ENCODE results near the gene MYH15. TPM values are rescaled to one million over a fixed set of nuclear protein-coding genes. Genes with fewer than 3 reads are reported as not detected.
"Not testable (repeated sequence)": the region's sequence is repeated elsewhere in the genome, so short reads cannot be mapped to it uniquely, and the experiment has no call there.

MYH15 gene
- total RNA-seq, 1 donor from 2014 or later, result 0.07 TPM

DNA sequence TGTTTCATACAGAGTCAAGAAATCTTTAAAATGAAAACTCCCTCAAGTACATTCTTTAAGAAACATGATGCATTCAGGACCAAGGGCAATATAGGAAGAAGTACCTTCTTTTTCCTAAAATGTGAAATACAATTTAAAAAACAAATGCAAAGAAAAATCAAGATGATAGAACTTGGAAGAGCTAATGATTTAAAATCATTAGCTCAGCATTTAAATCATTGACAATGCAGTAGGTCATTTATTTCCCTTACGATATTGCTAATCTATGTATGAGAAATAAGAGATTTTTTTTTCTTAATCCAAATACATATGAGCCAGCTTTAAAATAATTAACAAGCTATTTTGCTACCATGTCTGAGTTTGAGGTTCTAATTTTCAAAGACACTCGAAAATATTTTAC, 108.6 kb downstream of the MYH15 start:
- ATAC-seq (no peak), DNase-seq (no peak)
- intact Hi-C loops (cut with micrococcal nuclease), result no loop called here

DNA sequence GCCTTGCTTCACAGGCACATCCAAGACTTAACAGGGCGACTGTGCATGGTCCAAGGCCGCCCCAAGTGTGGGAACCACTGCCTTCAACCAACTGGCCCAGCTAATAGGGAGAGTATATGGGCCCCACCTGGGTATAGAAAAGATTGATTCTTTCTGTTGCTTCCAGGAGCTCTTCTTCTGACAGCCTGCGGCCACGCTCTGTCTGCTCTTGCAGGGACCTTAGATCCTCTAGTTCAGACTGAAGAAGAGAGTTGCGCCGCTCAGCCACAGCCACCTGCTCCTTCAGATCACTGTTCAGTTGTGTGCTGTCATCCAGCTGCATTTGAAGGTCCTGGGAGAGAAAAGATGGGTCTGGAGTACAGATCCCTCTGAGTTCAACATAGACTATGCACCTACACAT, 111.9 kb downstream of the MYH15 start:
- DNase-seq, result no peak
- intact Hi-C loops (cut with micrococcal nuclease), result no loop called here
- no peak for ATAC-seq

DNA sequence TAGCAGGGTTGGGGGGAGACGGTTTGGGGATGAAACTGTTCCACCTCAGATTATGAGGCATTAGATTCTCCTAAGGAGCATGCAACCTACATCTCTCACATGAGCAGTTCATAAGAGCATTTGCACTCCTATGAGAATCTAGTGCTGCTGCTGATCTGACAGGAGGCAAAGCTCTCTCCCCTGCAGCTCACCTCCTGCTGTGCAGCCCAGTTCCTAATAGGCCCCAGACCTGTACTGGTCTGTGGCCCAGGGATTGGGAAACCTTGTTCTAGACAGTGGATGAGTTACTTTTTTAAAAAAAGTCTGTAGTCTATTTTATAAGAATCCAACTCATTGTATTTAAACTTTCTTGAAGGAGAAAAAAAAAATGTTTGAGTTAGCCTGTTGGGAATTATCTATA, 114.1 kb downstream of the MYH15 start:
- no peak for ATAC-seq
- no peak for DNase-seq
- intact Hi-C loops (cut with micrococcal nuclease), result no loop called here

DNA sequence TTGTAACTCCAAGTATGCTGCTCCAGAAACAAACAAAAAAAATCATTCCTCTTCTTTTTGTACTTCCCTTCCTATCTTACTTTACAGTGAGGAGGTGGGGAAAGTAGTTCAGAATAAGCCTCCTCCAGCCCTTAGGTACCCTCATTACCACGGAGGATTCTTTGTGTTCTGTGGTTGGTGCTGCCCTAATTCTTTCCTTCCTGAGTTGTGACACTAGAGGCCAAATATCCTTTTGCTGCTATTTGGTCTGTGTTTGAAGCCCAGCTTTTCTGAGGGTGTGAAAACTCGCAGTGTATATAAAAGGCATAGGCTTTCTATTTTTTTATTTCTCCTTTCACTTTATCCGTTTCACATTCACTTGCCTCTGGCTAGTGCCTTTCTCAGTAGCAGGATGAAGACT, 115.8 kb downstream of the MYH15 start:
- no peak for DNase-seq
- intact Hi-C loops (cut with micrococcal nuclease), result no loop called here
- no peak for ATAC-seq

DNA sequence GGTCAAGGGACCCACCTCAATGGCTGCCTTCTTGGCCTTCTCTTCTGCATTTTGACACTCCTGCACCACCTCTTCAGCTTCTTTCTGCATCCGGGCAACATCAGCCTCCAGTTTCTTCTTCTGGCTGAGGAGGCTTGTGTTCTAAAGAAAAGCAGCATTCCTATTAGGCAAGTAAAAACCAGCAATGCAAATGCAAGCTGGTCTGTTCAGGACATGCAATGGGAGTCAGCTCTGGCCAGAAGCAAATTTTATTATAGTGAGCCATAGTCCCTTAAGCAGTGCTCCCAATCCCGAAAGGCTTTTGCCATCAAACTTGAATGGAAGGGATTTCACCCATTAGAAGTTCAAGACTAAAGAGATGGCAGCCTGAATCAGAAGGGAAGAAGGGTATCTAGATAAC, 116.4 kb downstream of the MYH15 start:
- DNase-seq (no peak), ATAC-seq (no peak)
- intact Hi-C loops (cut with micrococcal nuclease), result no loop called here

DNA sequence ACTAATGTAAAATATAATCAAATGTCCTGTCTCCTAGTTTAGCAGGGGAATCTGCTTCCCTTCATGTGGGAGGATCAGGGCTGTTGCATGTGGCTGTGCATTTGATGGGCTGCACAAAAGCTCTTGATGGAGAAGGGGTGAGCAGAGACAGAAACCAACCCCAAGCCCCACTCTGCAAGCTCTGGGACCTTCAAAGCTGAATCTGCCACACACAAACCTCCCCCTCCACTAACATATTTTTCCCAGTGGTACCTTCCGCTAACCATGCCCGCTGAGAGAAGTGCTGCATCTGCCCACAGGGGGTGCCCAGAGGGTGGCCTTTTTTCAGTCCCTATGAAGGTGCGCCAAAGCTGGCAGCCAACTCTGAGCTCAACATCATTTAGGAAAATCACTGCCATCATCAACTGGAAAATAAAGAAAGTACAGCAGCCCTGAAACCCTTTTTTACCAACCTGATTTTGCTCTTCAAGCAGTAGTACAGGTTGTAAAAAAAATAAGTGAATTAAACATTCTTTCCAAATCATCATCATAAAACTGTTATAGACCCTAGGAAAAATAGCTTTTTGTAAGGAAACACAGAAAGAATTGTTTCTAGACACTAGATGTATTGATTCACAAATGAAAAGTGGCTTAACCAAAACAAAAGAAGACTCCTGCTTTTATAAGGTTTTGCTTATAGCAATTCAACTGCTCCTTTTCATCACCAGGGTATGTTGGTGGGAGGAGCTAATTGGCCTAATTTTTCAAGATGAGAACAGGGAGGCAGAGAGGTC, 117.1 kb downstream of the MYH15 start:
- no peak for ATAC-seq
- DNase-seq, result no peak
- intact Hi-C loops (cut with micrococcal nuclease), result no loop called here

DNA sequence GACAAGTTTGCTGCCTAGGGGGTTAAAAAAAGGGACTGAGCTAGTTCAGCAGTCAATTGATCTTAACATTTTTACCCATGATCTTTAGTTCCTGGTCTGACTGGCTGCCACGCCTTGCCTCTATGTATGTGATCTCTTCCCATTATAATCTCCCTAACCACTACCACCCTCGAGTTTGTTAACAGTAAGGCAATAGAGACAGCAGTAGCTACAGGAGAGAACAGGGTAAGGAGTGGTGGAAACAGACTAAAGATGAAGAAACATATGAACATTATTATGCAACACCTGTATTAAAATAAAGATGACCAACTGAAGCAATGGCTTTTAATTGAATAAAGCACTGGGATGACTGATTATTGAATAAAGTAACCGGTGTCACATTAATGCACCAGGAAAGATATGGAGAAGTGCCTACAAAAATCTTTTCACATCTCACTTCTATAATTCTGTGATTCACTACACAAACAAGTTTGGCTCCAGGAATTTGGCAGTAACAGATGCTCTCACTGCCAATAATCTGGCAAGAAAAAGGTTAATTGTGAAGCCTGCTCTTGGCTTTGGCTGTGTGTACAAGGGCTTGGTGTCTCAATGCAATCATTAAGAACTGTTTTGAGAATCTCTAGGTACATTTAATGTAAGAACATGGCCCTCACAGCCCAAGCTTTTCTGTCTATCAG, 118.3 kb downstream of the MYH15 start:
- no peak for DNase-seq
- intact Hi-C loops (cut with micrococcal nuclease), result no loop called here
- ATAC-seq, result no peak

DNA sequence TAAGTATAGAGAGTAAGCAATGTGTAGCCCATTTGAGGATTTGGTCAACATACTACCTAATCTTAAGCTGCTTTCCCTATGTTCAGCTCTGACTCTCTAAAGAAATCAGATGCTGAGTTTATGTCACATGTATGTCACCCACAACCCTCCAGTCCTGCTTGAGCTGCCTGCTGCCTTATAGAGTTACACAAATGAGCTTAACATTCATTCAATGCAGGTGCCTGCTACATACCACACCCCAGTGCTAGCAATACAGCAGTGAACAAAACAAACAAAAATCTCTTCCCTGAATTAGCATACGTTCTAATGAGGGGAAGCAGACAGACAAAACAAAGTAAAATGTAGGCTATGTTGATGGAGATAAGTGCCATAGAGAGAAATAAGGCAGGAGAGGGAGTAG, 121.0 kb downstream of the MYH15 start:
- intact Hi-C loops (cut with micrococcal nuclease), result no loop called here
- DNase-seq, result no peak
- ATAC-seq, result no peak

DNA sequence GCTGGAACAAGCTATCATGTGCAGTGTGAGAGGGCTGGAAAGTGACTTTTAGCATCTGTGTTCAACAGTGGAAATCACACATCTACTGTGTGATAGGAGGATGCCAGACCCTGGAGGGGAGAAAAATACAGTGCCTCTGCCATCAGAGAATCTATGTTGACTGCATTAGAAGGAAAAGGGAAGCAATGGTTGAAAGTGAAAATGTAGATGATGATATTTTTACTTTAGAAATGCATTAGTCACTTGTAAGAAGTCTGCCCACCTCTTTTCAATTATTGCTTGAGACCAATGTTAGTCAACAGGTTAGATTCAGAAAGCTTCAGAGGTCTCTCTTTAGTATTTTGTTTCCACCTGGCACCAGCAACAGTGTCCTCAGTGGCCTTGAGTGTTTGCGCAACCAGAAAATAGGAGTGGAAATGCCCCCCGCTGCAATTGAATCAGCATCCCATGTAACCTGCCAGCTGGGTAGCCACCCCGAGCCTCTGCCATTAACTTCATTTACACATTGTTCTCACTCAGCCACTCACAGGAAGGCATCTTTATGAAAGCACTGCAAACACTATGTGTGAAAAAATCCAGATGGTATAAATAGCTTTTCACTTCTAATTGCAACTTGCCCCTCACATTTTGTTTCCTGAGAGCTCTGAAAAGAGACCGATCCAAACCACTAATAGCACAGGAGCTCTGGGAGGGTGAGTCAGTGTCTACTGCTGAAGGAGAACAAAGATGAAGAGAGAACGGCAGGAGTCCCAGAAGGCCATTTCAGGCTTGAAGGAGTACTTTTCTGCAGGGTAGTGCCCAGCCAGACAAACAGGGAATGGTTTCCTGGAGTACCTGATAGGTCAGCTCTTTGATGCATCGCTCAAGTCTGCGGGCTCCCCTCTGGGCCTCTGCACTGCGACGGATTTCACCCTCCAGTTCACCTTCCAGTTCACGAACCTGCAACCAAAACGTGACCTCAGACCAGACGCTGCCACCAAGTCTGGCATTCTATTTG, 122.0 kb downstream of the MYH15 start:
- ATAC-seq (no peak), DNase-seq (no peak)
- intact Hi-C loops (cut with micrococcal nuclease), result no loop called here

DNA sequence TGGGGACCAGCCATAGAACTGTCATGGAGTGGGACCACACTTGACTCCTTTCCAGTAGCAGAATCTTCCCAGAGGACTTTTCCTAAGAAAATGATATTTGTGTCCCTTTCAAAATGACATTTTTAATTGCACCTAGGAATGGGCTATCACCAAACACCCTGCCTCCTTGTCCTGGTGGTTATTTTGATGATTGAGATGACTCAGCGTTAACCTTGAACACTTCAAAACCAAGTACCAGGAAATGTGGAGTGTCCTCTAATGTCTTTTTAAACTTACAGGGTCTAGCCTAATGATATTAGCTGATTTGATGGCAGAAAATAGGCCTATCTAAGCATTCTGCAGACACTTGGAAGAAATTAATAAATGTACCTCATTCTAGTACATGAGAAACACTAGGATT, 123.3 kb downstream of the MYH15 start:
- intact Hi-C loops (cut with micrococcal nuclease), result no loop called here
- DNase-seq (no peak), ATAC-seq (no peak)

DNA sequence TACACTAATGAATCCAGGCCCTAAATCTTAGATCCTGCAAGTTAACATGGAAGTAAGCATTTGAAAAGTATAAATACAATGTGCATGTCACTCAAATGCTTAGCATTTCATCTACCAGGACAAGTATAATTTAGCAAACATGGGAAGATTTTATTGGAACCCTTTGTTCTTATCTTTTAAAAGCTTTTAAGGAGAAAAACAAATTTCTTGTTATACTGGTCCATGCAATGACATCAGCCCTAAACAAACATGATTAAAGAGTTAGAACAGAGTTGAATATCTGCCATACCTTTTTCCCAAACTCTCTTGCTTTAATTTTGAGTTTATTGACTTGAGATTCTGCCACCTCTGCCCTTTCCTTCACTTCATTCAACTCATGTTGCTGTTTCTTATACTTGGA, 127.1 kb downstream of the MYH15 start:
- ATAC-seq (no peak), DNase-seq (no peak)
- intact Hi-C loops (cut with micrococcal nuclease), result no loop called here

DNA sequence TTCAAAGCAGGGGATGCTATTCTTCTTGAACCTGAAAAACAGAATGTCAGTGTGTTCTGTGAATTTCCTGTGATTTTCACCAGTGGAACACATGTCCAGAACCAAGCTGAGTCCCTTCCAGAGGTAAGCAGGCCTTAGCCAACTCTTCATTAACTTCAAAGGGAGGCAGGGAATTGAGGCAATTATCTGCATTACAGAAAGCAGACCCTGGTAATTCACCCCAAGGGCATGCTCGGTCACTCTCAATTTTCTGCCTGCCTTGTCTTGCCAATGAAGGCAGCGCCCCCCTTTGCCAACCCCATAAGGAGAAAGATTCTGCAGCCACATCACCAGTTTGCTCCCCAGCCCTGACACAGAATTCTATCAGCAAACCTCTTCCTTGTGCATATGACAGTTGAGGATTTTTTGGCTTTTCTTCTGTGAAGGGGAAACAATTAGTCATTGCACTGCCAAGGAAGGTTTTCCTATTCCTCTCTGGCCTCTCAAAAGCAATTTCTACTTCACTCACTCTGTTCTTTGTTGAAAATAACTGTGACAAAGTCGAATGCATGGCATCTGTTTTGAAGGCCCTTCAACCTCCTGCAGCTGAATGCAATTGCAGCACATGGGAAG, 128.8 kb downstream of the MYH15 start:
- intact Hi-C loops (cut with micrococcal nuclease), result no loop called here
- no peak for ATAC-seq
- DNase-seq, result no peak

DNA sequence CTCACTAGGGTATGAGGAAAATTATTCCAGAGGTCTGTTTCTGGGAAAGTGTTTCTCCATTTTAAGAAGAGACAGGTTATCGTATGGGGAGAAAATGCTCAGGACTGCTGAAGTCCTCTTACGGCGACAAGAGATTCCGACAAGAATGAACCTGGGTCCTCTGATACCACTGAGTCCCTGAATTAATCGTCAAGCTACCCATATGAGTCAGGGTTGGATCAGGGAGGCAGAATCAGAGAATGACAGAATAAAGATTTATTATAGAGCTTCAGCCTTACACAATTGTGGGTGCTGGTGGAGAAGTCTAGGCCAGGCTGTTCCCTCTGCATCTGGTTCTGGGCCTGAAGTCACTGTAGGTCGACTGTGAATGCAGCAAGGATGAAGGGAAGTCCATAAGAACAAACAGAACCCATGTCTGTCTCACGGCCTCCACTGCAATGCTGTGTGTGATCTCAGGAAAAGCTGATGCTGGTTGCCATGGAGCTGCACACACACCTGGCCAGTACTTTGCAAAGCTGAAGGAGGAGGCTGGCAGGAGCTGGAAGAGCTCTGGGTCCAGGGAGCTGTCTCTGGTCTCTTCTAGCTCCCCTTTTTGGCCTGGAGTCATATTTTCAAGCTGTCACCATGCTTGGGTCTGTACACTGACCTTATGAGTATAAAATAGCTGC, 130.1 kb downstream of the MYH15 start:
- intact Hi-C loops (cut with micrococcal nuclease), result no loop called here
- ATAC-seq, result no peak

DNA sequence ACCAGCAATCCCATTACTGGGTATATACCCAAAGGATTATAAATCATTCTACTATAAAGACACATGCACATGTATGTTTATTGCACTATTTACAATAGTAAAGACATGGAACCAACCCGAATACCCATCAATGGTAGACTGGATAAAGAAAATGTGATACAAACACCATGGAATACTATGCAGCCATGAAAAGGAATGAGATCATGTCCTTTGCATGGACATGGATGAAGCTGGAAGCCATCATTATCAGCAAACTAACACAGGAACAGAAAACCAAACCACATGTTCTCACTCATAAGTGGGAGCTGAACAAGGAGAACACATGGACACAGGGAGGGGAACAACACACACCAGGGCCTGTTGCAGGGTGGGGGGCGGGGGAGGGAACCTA, 131.4 kb downstream of the MYH15 start:
- DNase-seq; ATAC-seq; intact Hi-C loops (cut with micrococcal nuclease): not testable (repeated sequence)

More for the DNA sequence above, 130.1 kb downstream of the MYH15 start:
- DNase-seq, result no peak

DNA sequence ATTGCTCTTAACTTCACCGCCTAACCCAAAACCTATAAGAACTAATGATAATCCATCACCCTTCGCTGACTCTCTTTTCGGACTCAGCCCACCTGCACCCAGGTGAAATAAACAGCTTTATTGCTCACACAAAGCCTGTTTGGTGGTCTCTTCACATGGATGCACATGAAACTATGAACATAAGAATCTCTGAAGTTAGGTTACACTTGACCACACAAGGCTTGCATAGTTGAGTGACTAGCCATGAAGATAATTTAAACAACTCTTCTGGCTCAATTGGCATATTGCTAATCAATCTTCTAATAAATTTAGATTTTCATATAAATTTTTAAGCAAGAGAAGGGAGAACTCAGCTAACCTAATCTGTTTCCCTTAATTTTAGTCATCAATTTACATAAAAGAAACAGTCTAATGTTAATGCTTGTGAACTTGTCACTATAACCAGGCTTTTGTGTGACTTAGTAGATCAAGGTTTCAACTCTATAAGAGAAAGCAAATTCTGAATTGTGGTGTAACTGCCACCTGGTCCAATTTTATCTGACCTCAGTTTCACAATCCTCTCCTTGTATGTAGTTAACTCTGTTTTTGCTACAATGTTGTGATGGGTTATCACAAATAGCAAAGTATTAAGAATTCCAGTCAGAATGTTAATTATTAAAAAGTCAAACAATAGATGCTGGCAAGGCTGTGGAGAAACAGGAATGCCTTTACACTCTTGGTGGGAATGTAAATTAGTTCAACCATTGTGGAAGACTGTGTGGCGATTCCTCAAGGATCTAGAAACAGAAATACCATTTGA, 132.0 kb downstream of the MYH15 start:
- ATAC-seq (no peak), DNase-seq (no peak)
- intact Hi-C loops (cut with micrococcal nuclease), result no loop called here

DNA sequence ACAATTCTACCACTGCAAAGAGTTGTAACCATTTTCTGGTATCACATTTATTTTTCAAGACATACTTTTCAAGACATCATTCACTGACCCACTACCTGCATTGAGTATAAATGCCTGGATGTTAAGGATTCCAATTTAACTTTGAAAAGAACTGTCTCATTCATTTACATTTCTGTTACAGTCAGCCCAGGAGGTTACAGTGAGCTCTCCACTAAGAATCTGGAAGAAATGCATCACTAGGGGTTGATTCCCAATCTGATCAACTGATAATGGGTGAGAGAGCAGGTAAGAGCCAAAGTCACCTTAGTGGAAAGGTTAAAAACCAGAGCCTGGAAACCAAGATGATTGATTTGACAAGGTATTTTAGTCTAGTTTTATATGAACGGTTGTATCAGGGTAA, 133.0 kb downstream of the MYH15 start:
- ATAC-seq (no peak), DNase-seq (no peak)
- intact Hi-C loops (cut with micrococcal nuclease), result no loop called here

DNA sequence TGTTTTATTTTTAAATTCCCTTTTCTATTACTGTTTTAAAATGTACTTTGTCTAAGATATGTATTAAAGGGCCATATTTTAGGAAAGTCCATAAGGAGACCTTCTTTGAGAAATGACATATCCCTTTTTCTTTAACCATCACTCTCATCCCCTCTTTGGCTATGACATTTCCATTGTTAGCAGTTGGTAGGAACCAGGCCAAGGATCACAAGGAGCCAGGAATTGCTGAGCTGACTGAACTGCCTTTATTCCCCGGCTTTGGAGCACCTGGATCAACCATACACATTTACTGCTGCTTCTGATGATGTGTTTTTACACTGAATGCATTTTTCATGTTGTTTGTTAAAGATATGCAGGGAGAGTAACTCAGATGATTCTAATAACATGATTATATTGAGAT, 134.4 kb downstream of the MYH15 start:
- intact Hi-C loops (cut with micrococcal nuclease), result no loop called here

DNA sequence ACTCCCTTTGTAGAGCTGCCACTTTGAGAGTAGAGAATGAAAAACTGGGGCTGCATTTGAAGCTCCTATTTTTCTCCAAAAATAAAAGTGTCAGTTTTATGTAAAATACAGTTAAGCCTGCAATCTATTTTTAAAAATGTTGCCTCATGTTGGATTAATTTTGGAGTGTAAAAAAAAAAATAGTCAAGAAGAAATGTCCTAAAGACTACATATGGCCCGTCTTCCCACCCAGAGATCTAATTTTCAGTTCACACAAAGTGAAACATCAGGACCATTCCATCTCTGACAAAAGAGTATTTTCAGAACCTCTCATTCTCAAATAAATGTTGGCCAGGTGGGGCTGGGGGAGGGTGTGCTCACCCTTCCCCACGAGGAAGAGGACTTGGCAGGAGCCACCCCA, 151.4 kb downstream of the MYH15 start:
- intact Hi-C loops (cut with micrococcal nuclease), result no loop called here
- no peak for ATAC-seq
- DNase-seq, result no peak

More for the DNA sequence above, 134.4 kb downstream of the MYH15 start:
- DNase-seq (no peak), ATAC-seq (no peak)

Measured in left ventricle myocardium superior (tissue), 1 donor.